Loucy (cell line): ENCODE results near the gene ANKRD40.

ENCODE experiments used
- H2AFZ ChIP-seq: fragments of 200-600 bp; sonication (generic); 2 replicates; pipeline ENCODE4 v1.6.0; 2016; ENCODE audit warnings: antibody characterized with exemption, mild to moderate bottlenecking, low read length, moderate library complexity
- H3F3A ChIP-seq: fragments of 200-600 bp; 2 replicates; pipeline ENCODE4 v1.6.0; 2016; ENCODE audit warnings: antibody characterized with exemption, low read depth, mild to moderate bottlenecking
- H3K27me3 ChIP-seq: fragments of 200-600 bp; sonication (generic); 2 replicates; pipeline ENCODE4 v1.6.1; 2014; ENCODE audit warnings: low read length, mild to moderate bottlenecking; ENCODE audit not compliant: insufficient read depth, poor library complexity, severe bottlenecking
- H3K36me3 ChIP-seq: fragments of 200-600 bp; sonication (generic); 2 replicates; pipeline ENCODE4 v1.6.1; 2016; ENCODE audit warnings: low read length; ENCODE audit not compliant: insufficient read depth
- H3K4me1 ChIP-seq: fragments of 200-600 bp; sonication (generic); 2 replicates; pipeline ENCODE4 v1.5.1; 2014; ENCODE audit warnings: low read length, mild to moderate bottlenecking; ENCODE audit not compliant: insufficient read depth, poor library complexity, severe bottlenecking
- H3K4me2 ChIP-seq: fragments of 200-600 bp; sonication (generic); 2 replicates; pipeline ENCODE4 v1.6.0; 2014; ENCODE audit warnings: antibody characterized with exemption, low read length, low read depth, mild to moderate bottlenecking; ENCODE audit not compliant: poor library complexity, severe bottlenecking
- H3K4me3 ChIP-seq: fragments of 200-600 bp; sonication (generic); 2 replicates; pipeline ENCODE4 v1.5.1; 2014; ENCODE audit warnings: low read length, mild to moderate bottlenecking, mixed read lengths; ENCODE audit not compliant: poor library complexity, severe bottlenecking
- H3K79me2 ChIP-seq: fragments of 200-600 bp; sonication (generic); 2 replicates; pipeline ENCODE4 v1.6.1; 2014; ENCODE audit warnings: low read length; ENCODE audit not compliant: insufficient read depth
- H3K9ac ChIP-seq: fragments of 200-600 bp; sonication (generic); 2 replicates; pipeline ENCODE4 v1.6.0; 2014; ENCODE audit warnings: mild to moderate bottlenecking, low read depth, low read length, moderate library complexity; ENCODE audit not compliant: poor library complexity, severe bottlenecking
- H3K9me2 ChIP-seq: fragments of 200-600 bp; sonication (generic); replicated peaks from 2 replicates; pipeline ENCODE4 v1.6.1; 2016; ENCODE audit warnings: low read depth, low read length, mixed read lengths
- H3K9me3 ChIP-seq: fragments of 200-600 bp; sonication (generic); 2 replicates; pipeline ENCODE4 v1.6.1; 2014; ENCODE audit warnings: mild to moderate bottlenecking, antibody characterized with exemption, low read length, low read depth; ENCODE audit not compliant: insufficient read depth
- H4K20me1 ChIP-seq: fragments of 200-600 bp; sonication (generic); 2 replicates; pipeline ENCODE4 v1.6.0; 2014; ENCODE audit warnings: antibody characterized with exemption, low read length, mild to moderate bottlenecking; ENCODE audit not compliant: insufficient read depth, poor library complexity, severe bottlenecking
- EZH2phosphoT487 ChIP-seq: fragments of 200-600 bp; IDR thresholded peaks from 2 replicates; pipeline ENCODE4 v1.6.1; 2018; ENCODE audit warnings: antibody characterized with exemption, mild to moderate bottlenecking, moderate library complexity, borderline replicate concordance
- TF ChIP-seq, protein P1 (sequence below): fragments of 200-600 bp; sonication (generic); conservative IDR thresholded peaks from 2 replicates; pipeline ENCODE4 v1.5.1; 2014; ENCODE audit warnings: mild to moderate bottlenecking, antibody characterized with exemption, low read length

The ANKRD40 gene

DNA sequence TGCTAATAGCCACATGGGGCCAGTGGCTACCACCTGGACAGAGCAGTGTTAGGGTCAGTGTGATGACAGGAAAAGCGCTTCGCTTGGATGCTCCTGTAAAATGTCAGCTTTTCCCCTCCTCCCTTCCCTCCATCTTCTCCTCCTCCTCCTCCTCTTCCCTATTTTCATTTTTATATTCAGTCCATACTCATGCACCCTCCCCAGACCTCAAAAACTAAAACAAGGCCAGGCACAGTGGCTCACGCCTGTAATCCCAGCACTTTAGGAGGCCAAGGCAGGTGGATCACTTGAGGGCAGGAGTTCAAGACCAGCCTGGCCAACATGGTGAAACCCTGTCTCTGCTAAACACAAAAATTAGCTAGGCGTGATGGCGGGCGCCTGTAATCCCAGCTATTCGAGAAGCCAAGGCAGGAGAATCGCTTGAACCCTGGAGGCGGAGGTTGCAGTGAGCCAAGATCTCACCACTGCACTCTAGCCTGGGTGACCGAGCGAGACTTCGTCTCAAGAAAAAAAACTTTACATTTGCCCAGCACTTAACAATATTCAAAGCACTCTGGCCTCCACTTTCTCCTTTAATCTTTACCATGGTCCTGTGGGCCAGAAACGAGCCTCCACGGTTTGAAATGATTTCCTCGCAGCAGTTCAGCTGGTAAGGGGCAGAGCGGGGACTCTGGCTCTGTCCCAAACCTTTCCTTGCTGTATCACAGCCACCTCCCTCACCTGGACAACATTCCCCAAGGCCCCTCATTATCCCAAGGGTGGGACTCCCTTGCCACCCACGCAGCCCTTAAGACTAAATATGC, 21.8 kb downstream of the ANKRD40 start:
- Histone ChIP-seq H3K9me2 (no peaks in the 10 kb centered on the region), H3K9ac (no peak overlapping the region), H3K79me2 (no peaks in the 10 kb centered on the region), H3F3A (no peaks in the 10 kb centered on the region), H3K27me3 (no peaks in the 10 kb centered on the region), H4K20me1 (no peaks in the 10 kb centered on the region), H2AFZ (no peak overlapping the region), H3K4me3 (no peak overlapping the region), H3K9me3 (no peaks in the 10 kb centered on the region), H3K4me1 (peaks cover 4% of the 10 kb centered on the region), H3K4me2 (no peak overlapping the region), H3K36me3 (no peaks in the 10 kb centered on the region)
- TF ChIP-seq, protein P1, sequence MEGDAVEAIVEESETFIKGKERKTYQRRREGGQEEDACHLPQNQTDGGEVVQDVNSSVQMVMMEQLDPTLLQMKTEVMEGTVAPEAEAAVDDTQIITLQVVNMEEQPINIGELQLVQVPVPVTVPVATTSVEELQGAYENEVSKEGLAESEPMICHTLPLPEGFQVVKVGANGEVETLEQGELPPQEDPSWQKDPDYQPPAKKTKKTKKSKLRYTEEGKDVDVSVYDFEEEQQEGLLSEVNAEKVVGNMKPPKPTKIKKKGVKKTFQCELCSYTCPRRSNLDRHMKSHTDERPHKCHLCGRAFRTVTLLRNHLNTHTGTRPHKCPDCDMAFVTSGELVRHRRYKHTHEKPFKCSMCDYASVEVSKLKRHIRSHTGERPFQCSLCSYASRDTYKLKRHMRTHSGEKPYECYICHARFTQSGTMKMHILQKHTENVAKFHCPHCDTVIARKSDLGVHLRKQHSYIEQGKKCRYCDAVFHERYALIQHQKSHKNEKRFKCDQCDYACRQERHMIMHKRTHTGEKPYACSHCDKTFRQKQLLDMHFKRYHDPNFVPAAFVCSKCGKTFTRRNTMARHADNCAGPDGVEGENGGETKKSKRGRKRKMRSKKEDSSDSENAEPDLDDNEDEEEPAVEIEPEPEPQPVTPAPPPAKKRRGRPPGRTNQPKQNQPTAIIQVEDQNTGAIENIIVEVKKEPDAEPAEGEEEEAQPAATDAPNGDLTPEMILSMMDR = no peak
- no peak for TF ChIP-seq EZH2phosphoT487

DNA sequence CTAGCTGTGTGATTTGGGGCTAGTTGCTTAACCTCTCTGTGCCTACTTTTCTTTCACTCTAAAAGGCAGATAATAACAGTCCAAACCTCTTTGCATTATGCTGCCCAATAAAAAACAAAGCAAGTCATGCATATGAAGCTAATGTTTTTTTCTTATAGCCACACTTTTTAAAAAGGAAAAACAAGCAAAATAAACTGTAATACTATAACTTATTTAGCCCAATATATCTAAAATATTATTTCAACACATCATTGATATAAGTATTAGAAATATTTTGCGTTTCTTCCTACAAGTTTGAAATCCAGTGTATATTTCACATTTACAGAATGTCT, 22.4 kb downstream of the ANKRD40 start:
- no peaks in the 10 kb centered on the region for H3K27me3 ChIP-seq
- H3K9ac ChIP-seq = no peak overlapping the region
- H2AFZ ChIP-seq = no peak overlapping the region
- peaks cover 4% of the 10 kb centered on the region for H3K4me1 ChIP-seq
- no peak overlapping the region for H3K4me2 ChIP-seq
- no peaks in the 10 kb centered on the region for H3K79me2 ChIP-seq
- no peaks in the 10 kb centered on the region for H4K20me1 ChIP-seq
- H3K36me3 ChIP-seq = no peaks in the 10 kb centered on the region
- no peaks in the 10 kb centered on the region for H3K9me3 ChIP-seq
- H3F3A ChIP-seq = no peaks in the 10 kb centered on the region
- H3K4me3 ChIP-seq = no peak overlapping the region
- H3K9me2 ChIP-seq = no peaks in the 10 kb centered on the region
- TF ChIP-seq, protein P1 = no peak
- TF ChIP-seq EZH2phosphoT487 = no peak

DNA sequence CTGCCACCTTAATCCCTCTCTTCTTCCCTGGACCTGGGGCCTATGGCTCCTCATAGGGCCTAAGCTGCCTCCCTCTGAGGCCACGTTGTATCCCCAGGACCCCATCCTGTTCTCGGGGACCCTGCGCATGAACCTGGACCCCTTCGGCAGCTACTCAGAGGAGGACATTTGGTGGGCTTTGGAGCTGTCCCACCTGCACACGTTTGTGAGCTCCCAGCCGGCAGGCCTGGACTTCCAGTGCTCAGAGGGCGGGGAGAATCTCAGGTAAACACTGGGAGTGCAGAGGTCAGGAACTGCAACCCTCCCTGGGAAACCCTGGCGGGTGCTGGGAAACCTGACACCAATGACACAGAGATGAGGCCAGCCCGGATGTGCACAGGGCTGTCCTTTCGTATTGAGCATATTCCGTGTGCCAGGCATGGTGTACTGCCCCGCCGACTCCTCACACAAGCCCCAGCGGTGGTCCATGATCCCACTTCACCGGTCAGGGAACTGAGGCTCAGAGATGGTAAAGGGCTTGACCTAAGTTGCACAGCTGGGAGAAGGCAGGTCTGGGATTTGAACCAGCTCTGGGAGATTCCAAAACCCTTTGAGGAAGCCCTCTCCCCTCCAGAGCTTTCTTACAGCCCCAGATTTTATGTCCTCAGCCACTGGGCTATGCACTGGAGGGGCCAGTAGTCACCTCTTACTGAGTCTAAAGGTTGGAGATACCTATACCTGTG, 22.9 kb downstream of the ANKRD40 start:
- Histone ChIP-seq H3K9me2 (no peaks in the 10 kb centered on the region), H3K27me3 (no peaks in the 10 kb centered on the region), H3K36me3 (no peaks in the 10 kb centered on the region), H3K79me2 (no peaks in the 10 kb centered on the region), H3K4me2 (no peak overlapping the region), H2AFZ (no peak overlapping the region), H3K9me3 (no peaks in the 10 kb centered on the region), H3K9ac (no peak overlapping the region), H3K4me1 (peaks cover 4% of the 10 kb centered on the region), H3F3A (no peaks in the 10 kb centered on the region), H3K4me3 (no peak overlapping the region), H4K20me1 (no peaks in the 10 kb centered on the region)
- TF ChIP-seq EZH2phosphoT487 = no peak
- TF ChIP-seq, protein P1 = no peak
